HFF-Myc (cell line): Measurements from ENCODE around the gene RPL22L1.
"Not testable (repeated sequence)": the region's sequence is repeated elsewhere in the genome, so short reads cannot be mapped to it uniquely, and the experiment has no call there.

Source experiments
- DNase-seq: peaks from one replicate; pipeline ENCODE4 v3.0.0-alpha.2; 2011; ENCODE audit warnings: low read depth; ENCODE audit errors: extremely low read depth
- H3K4me3 ChIP-seq: replicated peaks from 2 replicates; pipeline ENCODE4 v1.5.1; 2011; ENCODE audit warnings: low read depth, mild to moderate bottlenecking, control low read depth, low read length
- TF ChIP-seq, protein P1 (sequence below): IDR thresholded peaks from 2 replicates; pipeline ENCODE4 v1.5.1; 2012; ENCODE audit warnings: mild to moderate bottlenecking, low read depth, low read length, control low read depth; ENCODE audit errors: missing control alignments

The RPL22L1 gene

DNA sequence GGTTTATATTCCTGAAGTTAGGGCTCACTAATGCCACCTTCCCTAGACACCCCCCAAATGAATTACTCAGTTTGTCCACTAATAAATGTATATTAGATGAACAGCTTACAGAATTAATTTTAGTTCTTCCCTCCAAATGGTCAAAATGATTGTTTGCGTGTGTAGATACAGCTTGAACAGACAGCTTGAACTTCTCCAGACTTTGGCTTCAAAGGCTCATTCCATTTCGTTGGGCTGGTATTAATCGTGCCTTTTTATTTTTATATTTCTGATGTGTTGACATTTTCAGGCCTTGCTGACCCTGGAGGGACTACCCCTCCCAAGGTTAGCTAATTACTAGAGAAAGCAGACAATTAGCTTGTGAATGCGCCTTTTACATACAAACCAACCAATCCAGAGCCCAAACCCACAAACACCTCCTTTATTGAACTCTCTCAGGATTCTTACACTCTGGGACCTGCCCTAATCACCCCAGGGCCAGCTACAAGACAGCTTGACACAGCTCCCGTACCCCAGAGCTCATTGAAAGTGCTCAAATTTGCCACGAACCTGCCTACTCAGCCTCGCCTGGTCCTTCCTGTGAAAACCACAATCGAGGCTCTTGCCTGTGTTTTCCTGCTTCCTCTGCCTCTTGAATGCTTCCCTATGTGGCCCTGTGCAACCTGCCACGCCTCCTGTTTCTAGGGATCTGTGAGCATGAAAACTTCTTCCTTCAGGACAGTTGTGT lies 40.3 kb downstream of the RPL22L1 start:
- DNase-seq, result no peak

GRCh38 chr3:170826047-170826446 lies 43.9 kb downstream of the RPL22L1 start:
- TF ChIP-seq, protein P1, sequence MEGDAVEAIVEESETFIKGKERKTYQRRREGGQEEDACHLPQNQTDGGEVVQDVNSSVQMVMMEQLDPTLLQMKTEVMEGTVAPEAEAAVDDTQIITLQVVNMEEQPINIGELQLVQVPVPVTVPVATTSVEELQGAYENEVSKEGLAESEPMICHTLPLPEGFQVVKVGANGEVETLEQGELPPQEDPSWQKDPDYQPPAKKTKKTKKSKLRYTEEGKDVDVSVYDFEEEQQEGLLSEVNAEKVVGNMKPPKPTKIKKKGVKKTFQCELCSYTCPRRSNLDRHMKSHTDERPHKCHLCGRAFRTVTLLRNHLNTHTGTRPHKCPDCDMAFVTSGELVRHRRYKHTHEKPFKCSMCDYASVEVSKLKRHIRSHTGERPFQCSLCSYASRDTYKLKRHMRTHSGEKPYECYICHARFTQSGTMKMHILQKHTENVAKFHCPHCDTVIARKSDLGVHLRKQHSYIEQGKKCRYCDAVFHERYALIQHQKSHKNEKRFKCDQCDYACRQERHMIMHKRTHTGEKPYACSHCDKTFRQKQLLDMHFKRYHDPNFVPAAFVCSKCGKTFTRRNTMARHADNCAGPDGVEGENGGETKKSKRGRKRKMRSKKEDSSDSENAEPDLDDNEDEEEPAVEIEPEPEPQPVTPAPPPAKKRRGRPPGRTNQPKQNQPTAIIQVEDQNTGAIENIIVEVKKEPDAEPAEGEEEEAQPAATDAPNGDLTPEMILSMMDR, result no peak
- no peak overlapping the region for H3K4me3 ChIP-seq

More for the DNA sequence above, 40.3 kb downstream of the RPL22L1 start:
- no peak overlapping the region for H3K4me3 ChIP-seq
- TF ChIP-seq, protein P1, result no peak

DNA sequence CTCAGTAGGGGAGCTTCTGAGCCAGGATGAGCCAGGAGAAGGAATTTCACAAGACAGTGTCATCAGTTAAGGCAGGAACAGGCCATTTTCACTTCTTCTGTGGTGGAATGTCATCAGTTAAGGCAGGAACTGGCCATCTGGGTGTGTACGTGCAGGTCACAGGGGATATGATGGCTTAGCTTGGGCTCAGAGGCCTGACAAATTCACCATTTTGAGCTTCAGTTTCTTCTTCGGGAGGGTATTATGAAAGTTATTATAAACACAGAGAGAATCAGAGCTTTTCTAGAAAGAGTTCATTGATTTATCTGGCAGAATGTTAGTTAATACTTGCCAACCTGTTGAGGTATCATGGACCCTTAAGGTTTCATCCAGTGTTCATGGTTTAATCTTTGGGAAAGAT lies 46.4 kb downstream of the RPL22L1 start:
- not testable (repeated sequence) for DNase-seq, H3K4me3 ChIP-seq

More at GRCh38 chr3:170826047-170826446, 43.9 kb downstream of the RPL22L1 start:
- DNase-seq, result no peak

DNA sequence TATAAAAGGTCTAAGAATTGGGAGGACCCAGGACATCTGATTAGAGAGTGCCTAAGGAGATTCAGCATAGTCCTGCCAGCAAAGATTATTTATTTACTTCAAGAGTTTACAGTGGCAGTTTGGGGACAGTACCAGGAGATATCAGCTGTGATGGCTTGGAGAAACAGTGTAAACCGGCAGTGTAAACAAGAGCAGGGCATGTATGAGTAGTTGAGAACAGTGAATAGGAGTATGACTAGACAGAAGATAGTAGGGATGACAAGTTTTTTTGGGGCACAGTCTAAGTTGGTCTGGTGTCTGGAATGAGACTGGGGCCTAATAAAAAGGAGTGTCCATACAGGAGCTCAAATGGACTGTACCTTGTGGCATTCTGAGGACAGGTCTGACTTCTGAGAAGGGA lies 51.7 kb downstream of the RPL22L1 start:
- H3K4me3 ChIP-seq, DNase-seq: not testable (repeated sequence)

DNA sequence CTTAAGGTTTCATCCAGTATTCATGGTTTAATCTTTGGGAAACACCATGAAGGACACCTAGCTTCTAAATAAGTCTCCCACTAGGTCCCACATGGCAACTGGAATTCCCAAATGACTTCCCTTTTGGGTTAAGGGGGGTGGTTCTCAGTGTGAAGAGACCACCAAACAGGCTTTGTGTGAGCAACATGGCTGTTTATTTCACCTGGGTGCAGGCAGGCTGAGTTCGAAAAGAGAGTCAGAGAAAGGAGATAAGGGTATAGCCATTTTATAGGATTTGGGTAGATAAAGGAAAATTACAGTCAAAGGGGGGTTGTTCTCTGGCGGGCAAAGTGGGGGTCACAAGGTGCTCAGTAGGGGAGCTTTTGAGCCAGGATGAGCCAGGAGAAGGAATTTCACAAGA lies 52.5 kb downstream of the RPL22L1 start:
- not testable (repeated sequence) for DNase-seq, H3K4me3 ChIP-seq

GRCh38 chr3:170816841-170817240 lies 53.2 kb downstream of the RPL22L1 start:
- TF ChIP-seq, protein P1, result no peak
- DNase-seq, result no peak

DNA sequence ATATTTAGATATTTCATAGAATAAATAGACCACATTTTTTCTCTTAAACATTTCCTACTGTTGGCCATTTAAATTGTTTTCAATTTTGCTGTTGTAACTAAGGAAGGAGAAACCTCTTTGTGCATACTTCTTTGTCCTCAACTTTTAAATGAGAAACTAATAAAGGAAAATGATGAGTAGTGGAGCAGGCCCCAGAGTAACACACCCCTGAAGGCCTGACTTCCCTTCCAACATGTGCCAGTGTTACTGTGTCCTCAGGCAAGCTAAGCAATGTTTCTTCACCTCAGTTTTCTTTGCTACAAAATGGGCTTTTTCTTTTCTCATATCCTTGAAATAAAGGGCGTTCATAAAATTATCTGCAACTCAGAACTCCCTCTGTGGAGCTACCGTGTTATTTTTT lies 53.7 kb downstream of the RPL22L1 start:
- TF ChIP-seq, protein P1, result no peak

More at GRCh38 chr3:170816841-170817240, 53.2 kb downstream of the RPL22L1 start:
- H3K4me3 ChIP-seq, result no peak overlapping the region

DNA sequence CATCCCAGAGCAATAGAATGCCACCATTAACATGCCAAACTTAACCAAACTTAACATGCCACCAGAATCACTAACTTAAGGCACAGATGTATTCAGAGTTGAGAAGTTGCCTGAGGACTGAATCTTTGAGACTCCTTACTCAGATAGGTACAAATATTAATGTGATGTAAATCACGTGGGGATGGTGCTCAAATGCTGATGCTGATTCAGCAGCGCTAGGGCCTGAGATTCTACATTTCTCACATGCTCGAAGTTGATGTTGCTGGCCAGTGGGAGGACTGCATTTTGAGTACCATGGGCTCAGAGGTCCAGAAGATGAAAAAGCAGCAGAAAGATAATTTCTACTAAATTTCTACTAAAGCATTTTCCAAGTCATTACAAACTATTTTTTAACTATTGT lies 54.1 kb downstream of the RPL22L1 start:
- DNase-seq, result no peak
- TF ChIP-seq, protein P1, result no peak
- H3K4me3 ChIP-seq, result no peak overlapping the region

More for the DNA sequence above, 53.7 kb downstream of the RPL22L1 start:
- no peak for DNase-seq
- H3K4me3 ChIP-seq, result no peak overlapping the region
